Stomach smooth muscle (tissue), 2 donors: ENCODE results near the gene CCDC34.

Experiments used
- H3K27ac ChIP-seq: one replicate; pipeline ENCODE4 v1.7.0; 2013; ENCODE audit warnings: mild to moderate bottlenecking, low read length, inconsistent platforms
- H3K27me3 ChIP-seq, 2 donors: one replicate each; pipeline ENCODE4 v1.7.0; 2013; ENCODE audit warnings: low read length in 2 of 2; ENCODE audit not compliant: insufficient read depth in 2 of 2, control insufficient read depth in 1 of 2
- H3K36me3 ChIP-seq, 2 donors: one replicate each; pipeline ENCODE4 v1.7.0; 2013; ENCODE audit warnings: low read length in 2 of 2; ENCODE audit not compliant: control insufficient read depth in 2 of 2, insufficient read depth in 2 of 2
- H3K4me1 ChIP-seq: one replicate; pipeline ENCODE4 v1.7.0; 2013; ENCODE audit warnings: low read length; ENCODE audit not compliant: control insufficient read depth, insufficient read depth
- H3K4me3 ChIP-seq, 2 donors: one replicate each; pipeline ENCODE4 v1.7.0; 2013; ENCODE audit warnings: low read length in 2 of 2
- H3K9ac ChIP-seq, 2 donors: one replicate each; pipeline ENCODE4 v1.7.0; 2013; ENCODE audit warnings: low read length in 2 of 2, mild to moderate bottlenecking in 1 of 2
- H3K9me3 ChIP-seq, 2 donors: one replicate each; pipeline ENCODE4 v1.7.0; 2013; ENCODE audit warnings: low read length in 2 of 2; ENCODE audit not compliant: control insufficient read depth in 2 of 2
- donor health status: healthy.
- donor health status: Pancreatic carcinoma.

The CCDC34 gene

DNA sequence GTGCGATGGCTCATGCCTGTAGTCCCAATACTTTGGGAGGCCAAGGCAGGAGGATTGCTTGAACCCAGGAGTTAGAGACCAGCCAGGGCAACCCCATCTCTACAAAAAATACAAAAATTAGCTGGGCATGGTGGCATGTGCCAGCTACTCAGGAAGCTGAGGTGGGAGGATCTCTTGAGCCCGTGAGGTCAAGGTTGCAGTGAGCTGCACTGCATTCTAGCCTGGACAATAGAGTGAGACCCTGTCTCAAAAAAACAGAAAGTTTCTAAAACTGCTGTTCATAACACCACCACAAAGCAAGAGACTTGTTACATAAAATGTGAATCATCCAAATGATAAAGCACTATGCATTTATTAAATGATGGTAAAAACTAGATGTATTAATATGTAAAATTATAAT, 40.2 kb upstream of the CCDC34 start:
- H3K4me3 ChIP-seq, result no peak overlapping the region
- H3K9ac ChIP-seq, result no peak overlapping the region
- H3K4me1 ChIP-seq, result no peaks in the 10 kb centered on the region
- no peaks in the 10 kb centered on the region for H3K9me3 ChIP-seq
- H3K36me3 ChIP-seq, result peaks cover 0 to 2% of the 10 kb centered on the region in 2 donors
- H3K27me3 ChIP-seq, result no peaks in the 10 kb centered on the region
- H3K27ac ChIP-seq, result no peak overlapping the region

DNA sequence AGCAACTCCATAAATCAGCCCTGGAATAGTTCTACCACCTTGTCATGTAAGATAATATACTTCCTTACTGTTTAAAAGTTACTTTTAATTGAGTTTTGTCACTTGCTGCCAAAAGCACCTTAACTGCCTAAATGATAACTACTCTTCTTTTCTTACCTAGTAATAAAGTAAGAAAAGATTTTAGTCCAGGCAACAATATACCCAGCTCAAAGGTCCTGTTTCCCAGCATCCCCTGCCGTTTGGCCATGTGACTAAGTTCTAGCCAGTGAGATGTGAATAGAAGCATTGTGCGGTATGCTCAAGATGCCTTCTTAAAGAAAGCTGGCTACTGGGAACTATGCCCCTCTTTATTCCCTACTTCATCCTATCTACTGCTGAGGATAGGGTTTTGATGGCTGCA, 39.4 kb upstream of the CCDC34 start:
- H3K27ac ChIP-seq, result no peak overlapping the region
- H3K36me3 ChIP-seq, result peaks cover 0 to 2% of the 10 kb centered on the region in 2 donors
- H3K9me3 ChIP-seq, result no peaks in the 10 kb centered on the region
- no peaks in the 10 kb centered on the region for H3K27me3 ChIP-seq
- H3K4me3 ChIP-seq, result no peak overlapping the region
- no peaks in the 10 kb centered on the region for H3K4me1 ChIP-seq
- H3K9ac ChIP-seq, result no peak overlapping the region

DNA sequence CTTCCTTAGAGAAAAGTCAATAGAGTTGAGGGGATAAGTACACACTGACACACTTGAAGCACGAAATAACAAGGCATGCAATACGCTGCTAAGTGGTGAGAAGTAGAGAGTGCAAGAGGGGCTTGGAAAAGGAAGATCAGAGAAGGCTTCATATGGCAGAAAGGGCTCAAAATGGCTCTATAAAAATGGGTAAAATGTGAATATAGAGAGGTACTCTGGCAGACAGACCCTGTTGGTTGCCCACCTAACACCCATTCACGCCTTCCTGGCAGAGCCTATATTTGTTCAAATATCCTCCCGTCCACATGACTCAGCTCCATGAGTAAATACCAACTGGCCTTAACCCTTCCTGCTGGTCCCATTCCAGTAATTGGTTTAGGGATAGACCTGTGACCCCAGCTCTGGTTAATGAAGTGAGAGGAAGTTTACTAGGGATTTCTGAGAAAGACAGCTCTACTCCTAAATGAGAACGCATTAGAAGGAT, 38.9 kb upstream of the CCDC34 start:
- Histone ChIP-seq H3K9ac (no peak overlapping the region), H3K27ac (no peak overlapping the region), H3K27me3 (no peaks in the 10 kb centered on the region), H3K36me3 (peaks cover 0 to 2% of the 10 kb centered on the region in 2 donors), H3K9me3 (no peaks in the 10 kb centered on the region), H3K4me1 (no peaks in the 10 kb centered on the region), H3K4me3 (no peak overlapping the region)

DNA sequence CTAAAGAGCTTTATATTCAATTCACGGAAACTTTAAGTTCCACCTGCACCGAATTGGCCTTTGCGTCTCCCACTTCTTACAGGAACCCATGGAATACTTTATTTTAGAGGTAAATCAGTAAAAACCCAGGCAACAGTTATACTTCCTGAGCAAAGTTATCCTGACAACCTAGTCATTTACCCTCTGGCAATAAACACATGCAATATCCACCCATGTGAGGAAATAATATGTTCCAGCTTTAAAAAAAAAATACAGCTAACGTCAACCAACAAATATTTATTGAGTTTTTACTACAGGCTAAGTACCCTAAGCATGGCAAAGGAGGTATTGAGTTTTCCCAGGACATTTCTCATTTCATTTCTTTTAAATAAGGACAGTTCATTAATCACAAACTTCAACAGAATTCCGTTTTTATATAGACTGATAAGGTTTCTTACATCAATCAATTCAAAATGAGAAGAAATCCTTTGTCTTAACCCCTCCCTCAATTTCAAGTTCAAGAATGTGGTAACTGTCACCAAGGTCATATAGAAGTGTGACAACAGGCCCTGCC, 38.3 kb upstream of the CCDC34 start:
- no peak overlapping the region for H3K9ac ChIP-seq
- no peak overlapping the region for H3K27ac ChIP-seq
- peaks cover 0 to 2% of the 10 kb centered on the region in 2 donors for H3K36me3 ChIP-seq
- no peaks in the 10 kb centered on the region for H3K27me3 ChIP-seq
- H3K4me3 ChIP-seq, result no peak overlapping the region
- H3K9me3 ChIP-seq, result no peaks in the 10 kb centered on the region
- H3K4me1 ChIP-seq, result no peaks in the 10 kb centered on the region

DNA sequence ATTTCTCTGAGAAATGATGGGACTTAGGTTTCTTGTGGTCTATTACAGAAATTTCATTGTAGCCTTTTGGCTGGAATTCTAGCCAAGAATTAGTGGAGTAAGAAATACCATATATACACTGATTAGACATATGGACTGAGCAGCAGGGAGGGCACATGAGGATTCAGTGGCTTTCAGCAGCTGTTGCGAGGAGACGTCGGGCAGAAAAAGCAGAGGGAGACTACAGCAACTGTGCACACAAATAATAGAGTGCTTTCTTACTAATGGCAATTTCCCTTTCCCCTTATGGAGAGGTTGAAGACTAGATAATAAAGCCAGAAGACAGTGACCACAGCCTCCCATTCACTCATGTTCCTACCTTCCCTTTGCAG, 35.4 kb upstream of the CCDC34 start:
- H3K9me3 ChIP-seq, result no peaks in the 10 kb centered on the region
- no peak overlapping the region for H3K4me3 ChIP-seq
- H3K9ac ChIP-seq, result no peak overlapping the region
- H3K36me3 ChIP-seq, result peaks cover 0 to 2% of the 10 kb centered on the region in 2 donors
- peaks cover 8% of the 10 kb centered on the region for H3K4me1 ChIP-seq
- no peaks in the 10 kb centered on the region for H3K27me3 ChIP-seq
- no peak overlapping the region for H3K27ac ChIP-seq

DNA sequence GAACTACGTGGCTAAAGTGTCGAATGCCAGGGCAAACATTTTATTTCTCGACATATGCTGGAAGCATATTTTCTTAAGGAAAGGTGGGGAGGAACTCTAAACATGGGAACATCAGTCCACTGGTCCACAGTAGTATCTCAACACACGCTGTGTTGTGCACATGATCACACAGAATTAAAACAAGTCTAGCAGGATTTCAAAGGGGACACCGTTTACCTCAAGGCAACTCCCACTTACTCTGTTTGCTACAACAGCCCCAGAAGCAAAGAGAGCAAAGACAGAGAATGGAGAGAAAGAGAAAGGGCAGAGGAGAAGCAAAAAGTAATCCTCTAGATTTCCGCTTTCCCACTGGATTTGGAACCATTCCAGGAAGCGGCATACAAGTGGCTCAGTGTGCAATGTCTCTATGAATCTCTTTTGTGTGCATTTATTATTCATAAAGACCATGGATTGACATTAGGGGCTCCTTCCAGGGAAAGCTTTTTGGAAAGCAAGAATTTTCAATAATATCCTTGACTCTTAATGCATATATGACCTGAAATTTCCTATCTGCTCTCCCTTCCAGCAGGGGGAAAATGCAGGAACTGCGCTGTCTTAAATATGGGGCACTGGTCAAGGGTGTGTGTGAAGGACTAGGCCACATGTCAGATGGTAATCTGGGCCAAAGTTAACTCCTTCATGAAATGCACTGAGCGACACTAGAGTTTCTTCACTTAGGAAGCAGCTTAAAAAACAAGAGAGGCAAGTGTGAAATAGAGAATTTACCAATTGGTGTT, 34.8 kb upstream of the CCDC34 start:
- no peaks in the 10 kb centered on the region for H3K27me3 ChIP-seq
- H3K27ac ChIP-seq, result no peak overlapping the region
- no peaks in the 10 kb centered on the region for H3K9me3 ChIP-seq
- H3K4me3 ChIP-seq, result no peak overlapping the region
- peaks cover 8% of the 10 kb centered on the region for H3K4me1 ChIP-seq
- no peak overlapping the region for H3K9ac ChIP-seq
- peaks cover 0 to 2% of the 10 kb centered on the region in 2 donors for H3K36me3 ChIP-seq

DNA sequence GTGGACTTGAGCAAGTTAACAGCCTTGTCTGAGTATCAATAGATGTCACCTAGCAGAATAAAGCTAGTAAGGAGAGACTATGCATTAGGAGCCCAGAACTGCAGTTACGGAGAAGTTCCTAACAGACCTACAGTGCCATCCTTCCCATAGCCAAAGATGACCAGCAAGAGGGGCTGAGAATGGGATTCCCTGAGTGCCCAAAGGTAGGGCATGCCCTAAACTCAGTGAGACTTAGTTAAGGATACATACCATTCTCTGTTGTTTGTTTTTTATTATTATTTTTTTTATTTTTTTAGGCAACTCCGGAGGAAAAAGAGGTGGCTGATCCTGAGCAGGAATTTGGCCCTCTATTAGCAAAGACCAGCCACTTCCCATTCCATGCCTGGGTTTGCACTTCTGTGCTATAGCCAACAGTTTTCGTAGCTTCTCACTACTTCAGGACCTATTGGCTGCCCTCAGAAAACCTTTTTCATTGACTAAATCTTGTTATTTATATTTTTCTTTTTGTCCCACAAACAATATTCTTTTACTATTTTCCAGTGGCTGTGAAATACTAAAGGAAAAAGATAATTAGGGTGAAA, 33.3 kb upstream of the CCDC34 start:
- Histone ChIP-seq H3K27ac (no peak overlapping the region), H3K4me3 (peak overlapping the region in 1 of 2 donors; percentile 15), H3K9ac (peak overlapping the region in 1 of 2 donors; percentile 3), H3K9me3 (no peaks in the 10 kb centered on the region), H3K4me1 (peaks cover 8% of the 10 kb centered on the region), H3K27me3 (no peaks in the 10 kb centered on the region), H3K36me3 (peaks cover 0 to 2% of the 10 kb centered on the region in 2 donors)

DNA sequence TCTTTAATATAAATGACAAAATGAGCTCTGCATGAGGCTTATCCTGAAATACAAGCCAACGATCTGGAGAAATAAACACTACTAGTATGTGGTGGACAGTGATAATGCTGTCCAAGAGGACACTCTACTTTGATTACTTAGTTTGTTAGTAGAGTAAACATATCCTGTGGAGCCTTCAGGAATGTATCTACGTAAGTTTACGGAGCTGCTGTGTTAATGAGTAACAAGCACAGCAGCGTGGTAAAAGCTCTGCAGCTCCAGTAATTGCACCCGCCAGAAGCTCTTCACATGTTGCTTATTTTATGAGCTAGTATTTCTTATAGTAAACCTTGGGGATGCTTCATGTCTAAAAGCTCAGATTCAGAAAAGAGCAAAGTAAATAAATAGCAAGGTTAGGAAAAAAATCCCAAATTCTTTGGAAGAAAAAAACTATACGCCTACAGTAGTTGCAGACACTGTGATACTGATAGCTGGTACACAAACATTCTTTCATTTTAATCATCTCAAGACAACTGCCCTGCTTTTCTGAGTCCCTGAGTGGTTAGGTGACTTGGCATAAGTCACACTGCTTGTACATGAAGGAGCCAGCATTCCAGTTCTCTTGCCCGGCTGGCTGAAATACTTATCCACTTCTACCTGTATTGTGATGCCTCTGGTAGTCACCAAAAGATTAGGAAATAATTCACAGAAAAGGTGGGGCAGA, 32.7 kb upstream of the CCDC34 start:
- Histone ChIP-seq H3K27ac (no peak overlapping the region), H3K27me3 (no peaks in the 10 kb centered on the region), H3K36me3 (peaks cover 0 to 2% of the 10 kb centered on the region in 2 donors), H3K4me3 (peak overlapping the region in 1 of 2 donors; percentile 15), H3K4me1 (peaks cover 8% of the 10 kb centered on the region), H3K9ac (peak overlapping the region in 1 of 2 donors; percentile 3), H3K9me3 (no peaks in the 10 kb centered on the region)

DNA sequence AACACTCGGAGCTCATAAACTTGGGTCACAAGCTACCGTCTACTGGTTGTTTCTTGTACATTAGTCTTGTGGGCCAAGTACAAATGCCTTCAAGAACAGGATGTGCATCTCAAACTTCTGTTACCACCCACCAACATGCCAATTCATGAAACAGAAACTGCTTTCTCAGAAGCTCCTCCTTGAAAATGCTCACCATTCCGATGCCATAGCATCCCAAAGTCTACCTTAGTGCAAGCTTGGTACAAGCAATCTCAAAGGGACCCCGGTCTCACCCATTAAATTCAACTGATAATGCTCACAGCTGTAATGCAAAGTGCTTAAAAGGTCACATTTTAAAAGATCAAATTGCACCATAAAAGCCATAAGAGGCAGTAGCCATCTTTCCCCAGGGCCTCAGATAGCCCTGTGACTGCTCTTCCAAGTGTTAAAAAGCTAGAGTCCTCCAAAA, 31.8 kb upstream of the CCDC34 start:
- H3K4me3 ChIP-seq, result no peak overlapping the region
- H3K27me3 ChIP-seq, result no peaks in the 10 kb centered on the region
- no peaks in the 10 kb centered on the region for H3K9me3 ChIP-seq
- H3K27ac ChIP-seq, result no peak overlapping the region
- H3K36me3 ChIP-seq, result peaks cover 0 to 2% of the 10 kb centered on the region in 2 donors
- H3K9ac ChIP-seq, result no peak overlapping the region
- H3K4me1 ChIP-seq, result peaks cover 8% of the 10 kb centered on the region

DNA sequence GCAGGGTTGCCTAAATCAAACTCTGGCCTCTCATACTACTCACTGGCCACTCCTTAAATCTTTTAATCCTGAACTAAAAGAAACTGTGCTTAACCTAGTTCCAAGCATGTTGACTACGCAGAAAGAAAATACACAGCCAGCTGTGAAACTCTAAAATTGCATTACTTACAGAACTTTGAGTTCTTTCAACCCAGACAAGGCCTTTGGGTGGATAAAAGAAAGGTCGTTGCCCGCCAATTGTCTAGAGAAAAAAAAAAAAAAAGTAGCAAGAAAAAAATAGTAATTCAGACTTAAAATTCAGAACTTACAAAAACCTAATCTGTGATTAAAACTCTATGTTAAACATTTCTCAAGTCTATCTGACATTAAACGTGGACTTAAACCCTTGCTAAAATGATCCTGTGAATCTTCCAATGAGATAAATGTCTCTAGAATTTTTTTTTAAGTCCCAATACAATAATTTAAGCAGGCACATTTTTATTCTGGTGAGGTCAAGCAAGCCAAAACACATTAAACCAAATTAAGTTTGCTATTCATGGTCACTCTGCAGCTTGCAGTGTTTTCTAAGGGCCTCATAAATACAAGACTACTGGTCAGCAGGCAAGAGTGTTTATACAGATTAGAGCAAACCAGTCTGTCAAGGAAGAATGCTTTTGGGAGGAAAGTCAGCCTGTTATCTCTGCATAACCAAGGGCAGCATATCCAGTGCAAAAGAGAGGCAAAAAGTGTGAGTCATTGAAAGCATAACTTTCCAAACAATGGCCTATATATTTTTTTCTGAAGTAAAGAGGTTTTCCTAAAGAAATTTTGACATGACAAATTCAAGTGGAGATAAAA, 29.5 kb upstream of the CCDC34 start:
- no peak overlapping the region for H3K9ac ChIP-seq
- H3K4me1 ChIP-seq, result peaks cover 8% of the 10 kb centered on the region

More for the DNA sequence above, 29.5 kb upstream of the CCDC34 start:
- no peak overlapping the region for H3K4me3 ChIP-seq
- no peak overlapping the region for H3K27ac ChIP-seq
- H3K36me3 ChIP-seq, result no peaks in the 10 kb centered on the region
- no peaks in the 10 kb centered on the region for H3K9me3 ChIP-seq
- H3K27me3 ChIP-seq, result no peaks in the 10 kb centered on the region
